Uterus (tissue), 4 donors: ENCODE data around the gene GTF2A1. TPM values are rescaled to one million over a fixed set of nuclear protein-coding genes. Genes with fewer than 3 reads are reported as not detected.

Experiments
- DNase-seq, 2 donors: peaks; one replicate each; pipeline ENCODE4 v3.0.0-alpha.2; 2019 to 2020
- H3K27ac ChIP-seq, 2 donors: fragments of 200-600 bp; sonication (generic); 1 replicate in 1 of 2; 2 replicates in 1 of 2; pipeline ENCODE4 v1.5.1; 2016 to 2018
- H3K27me3 ChIP-seq, 2 donors: fragments of 200-600 bp; sonication (generic); one replicate each; pipeline ENCODE4 v1.5.1; 2018 to 2019; ENCODE audit warnings: control low read depth in 1 of 2
- H3K36me3 ChIP-seq, 2 donors: fragments of 200-600 bp; sonication (generic); one replicate each; pipeline ENCODE4 v1.5.1; 2019; ENCODE audit warnings: control low read depth in 1 of 2
- H3K4me1 ChIP-seq, 2 donors: fragments of 200-600 bp; sonication (generic); one replicate each; pipeline ENCODE4 v1.5.1; 2018 to 2019; ENCODE audit warnings: control low read depth in 1 of 2
- H3K4me3 ChIP-seq, 2 donors: fragments of 200-600 bp; sonication (generic); 1 replicate in 1 of 2; 2 replicates in 1 of 2; pipeline ENCODE4 v1.5.1; 2018 to 2019; ENCODE audit warnings: mild to moderate bottlenecking in 1 of 2
- H3K9me3 ChIP-seq, 2 donors: fragments of 200-600 bp; sonication (generic); one replicate each; pipeline ENCODE4 v1.5.1; 2019; ENCODE audit warnings: control low read depth in 1 of 2
- CTCF ChIP-seq, 4 experiments: fragments of 200-600 bp in 2 of 4; fragments of 450-650 bp in 2 of 4; sonication (generic) in 2 of 4; IDR thresholded peaks; one replicate each; pipeline ENCODE4 v1.5.1; 2016 to 2019; ENCODE audit warnings: antibody characterized with exemption in 4 of 4, mild to moderate bottlenecking in 2 of 4, moderate library complexity in 1 of 4
- POLR2A ChIP-seq, 2 donors: fragments of 450-650 bp; IDR thresholded peaks; one replicate each; pipeline ENCODE4 v1.6.1; 2016; ENCODE audit warnings: antibody characterized with exemption in 2 of 2, mild to moderate bottlenecking in 1 of 2, moderate library complexity in 1 of 2
- intact Hi-C: fragments of 100-400 bp; cut with DNase I; formaldehyde crosslinking; loops from one replicate; pipeline ENCODE4 v1.15.1; 2023; ENCODE audit warnings: low total_unique reads
- total RNA-seq, 4 donors: library from RNA; depleted of rRNA in 3 of 4; stranded (reverse); fragments of >200 nt in 3 of 4; gene quantifications; one replicate each; pipeline versions ENCODE4 v1.1.0 to v1.2.4, GENCODE V29; 2014 to 2023
- donor health status: DM: yes; HTN: yes; CAD: no.

Gene GTF2A1
- total RNA-seq, 4 donors from 2014 or later: 28.2 to 52.4 (median 35.9) TPM

- no peaks in the 10 kb centered on the region for H3K9me3 ChIP-seq
- no peaks in the 10 kb centered on the region for H3K36me3 ChIP-seq
- no peaks in the 10 kb centered on the region for H3K4me1 ChIP-seq
- H3K27me3 ChIP-seq: no peaks in the 10 kb centered on the region
- intact Hi-C loops: no loop called here
- no peak overlapping the region for H3K27ac ChIP-seq
- no peak for DNase-seq
- no peak overlapping the region for H3K4me3 ChIP-seq
- TF ChIP-seq CTCF (IDR thresholded peaks at IDR 0.05): no peak
- TF ChIP-seq POLR2A (IDR thresholded peaks at IDR 0.05): no peak
Observed at GRCh38 chr14:81198651-81199050, 22.1 kb downstream of the GTF2A1 start.

DNA sequence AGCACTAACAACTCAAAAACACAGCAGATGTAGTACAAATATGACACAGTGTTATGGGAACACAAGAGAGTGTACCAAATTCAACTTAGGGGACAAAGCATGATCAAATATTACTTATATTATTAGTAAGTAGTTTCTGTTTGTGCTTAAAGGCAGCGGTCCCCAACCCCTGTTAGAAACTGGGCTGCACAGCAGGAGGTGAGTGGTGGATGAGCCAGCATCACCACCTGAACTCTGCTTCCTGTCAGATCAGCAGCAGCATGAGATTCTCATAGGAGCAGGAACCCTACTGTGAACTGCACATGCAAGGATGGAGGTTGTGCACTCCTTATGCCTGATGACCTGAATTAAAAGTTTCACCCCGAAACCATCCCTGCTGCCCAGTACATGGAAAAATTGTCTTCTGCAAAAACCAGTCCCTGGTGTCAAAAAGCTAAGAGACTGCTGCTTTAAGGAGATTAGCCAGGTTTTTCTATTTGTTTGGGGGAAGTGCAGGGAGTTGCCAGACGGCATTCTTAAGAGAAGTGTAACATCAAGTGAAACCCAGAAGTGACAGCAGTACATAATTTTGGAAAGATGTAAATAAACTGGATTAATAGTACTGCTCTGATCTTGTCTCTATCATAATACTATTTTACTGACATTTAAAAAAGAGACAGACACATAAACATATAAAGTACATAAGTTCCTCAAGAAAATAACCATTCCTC lies 26.7 kb downstream of the GTF2A1 start:
- intact Hi-C loops: no loop called here
- H3K27ac ChIP-seq: no peak overlapping the region
- H3K9me3 ChIP-seq: no peaks in the 10 kb centered on the region
- H3K27me3 ChIP-seq: no peaks in the 10 kb centered on the region
- no peaks in the 10 kb centered on the region for H3K4me1 ChIP-seq
- no peak for DNase-seq
- no peak for TF ChIP-seq CTCF (IDR thresholded peaks at IDR 0.05)
- no peaks in the 10 kb centered on the region for H3K36me3 ChIP-seq
- no peak overlapping the region for H3K4me3 ChIP-seq

- no peaks in the 10 kb centered on the region for H3K4me1 ChIP-seq
- no peak overlapping the region for H3K4me3 ChIP-seq
- no peaks in the 10 kb centered on the region for H3K9me3 ChIP-seq
- TF ChIP-seq POLR2A (IDR thresholded peaks at IDR 0.05) (no peak), CTCF (IDR thresholded peaks at IDR 0.05) (no peak)
- H3K27ac ChIP-seq: no peak overlapping the region
- intact Hi-C loops: no loop called here
- H3K36me3 ChIP-seq: no peaks in the 10 kb centered on the region
- no peaks in the 10 kb centered on the region for H3K27me3 ChIP-seq
- no peak for DNase-seq
Observed at GRCh38 chr14:81192594-81192993, 28.2 kb downstream of the GTF2A1 start.

- no peaks in the 10 kb centered on the region for H3K27me3 ChIP-seq
- no peaks in the 10 kb centered on the region for H3K4me1 ChIP-seq
- no peaks in the 10 kb centered on the region for H3K9me3 ChIP-seq
- no peaks in the 10 kb centered on the region for H3K36me3 ChIP-seq
- H3K4me3 ChIP-seq: no peak overlapping the region
- TF ChIP-seq POLR2A (IDR thresholded peaks at IDR 0.05) (no peak), CTCF (IDR thresholded peaks at IDR 0.05) (no peak)
- no peak overlapping the region for H3K27ac ChIP-seq
- no peak for DNase-seq
- intact Hi-C loops: no loop called here
Observed at GRCh38 chr14:81187832-81188522, 32.8 kb downstream of the GTF2A1 start.

- DNase-seq: no peak
- no peaks in the 10 kb centered on the region for H3K9me3 ChIP-seq
- H3K4me3 ChIP-seq: no peak overlapping the region
- no peaks in the 10 kb centered on the region for H3K27me3 ChIP-seq
- H3K4me1 ChIP-seq: no peaks in the 10 kb centered on the region
- no peaks in the 10 kb centered on the region for H3K36me3 ChIP-seq
- no peak for TF ChIP-seq POLR2A (IDR thresholded peaks at IDR 0.05)
- TF ChIP-seq CTCF (IDR thresholded peaks at IDR 0.05): no peak
- intact Hi-C loops: no loop called here
- no peak overlapping the region for H3K27ac ChIP-seq
Observed at GRCh38 chr14:81179631-81180030, 41.1 kb downstream of the GTF2A1 start.
